ENCODE results near the gene TSHZ2.

GRCh38 chr20:53298911-53299310, 326.8 kb downstream of the TSHZ2 start:
- TF ChIP-seq RAD21 (conservative IDR thresholded peaks at IDR 0.05): no peak
- TF ChIP-seq, protein P1, sequence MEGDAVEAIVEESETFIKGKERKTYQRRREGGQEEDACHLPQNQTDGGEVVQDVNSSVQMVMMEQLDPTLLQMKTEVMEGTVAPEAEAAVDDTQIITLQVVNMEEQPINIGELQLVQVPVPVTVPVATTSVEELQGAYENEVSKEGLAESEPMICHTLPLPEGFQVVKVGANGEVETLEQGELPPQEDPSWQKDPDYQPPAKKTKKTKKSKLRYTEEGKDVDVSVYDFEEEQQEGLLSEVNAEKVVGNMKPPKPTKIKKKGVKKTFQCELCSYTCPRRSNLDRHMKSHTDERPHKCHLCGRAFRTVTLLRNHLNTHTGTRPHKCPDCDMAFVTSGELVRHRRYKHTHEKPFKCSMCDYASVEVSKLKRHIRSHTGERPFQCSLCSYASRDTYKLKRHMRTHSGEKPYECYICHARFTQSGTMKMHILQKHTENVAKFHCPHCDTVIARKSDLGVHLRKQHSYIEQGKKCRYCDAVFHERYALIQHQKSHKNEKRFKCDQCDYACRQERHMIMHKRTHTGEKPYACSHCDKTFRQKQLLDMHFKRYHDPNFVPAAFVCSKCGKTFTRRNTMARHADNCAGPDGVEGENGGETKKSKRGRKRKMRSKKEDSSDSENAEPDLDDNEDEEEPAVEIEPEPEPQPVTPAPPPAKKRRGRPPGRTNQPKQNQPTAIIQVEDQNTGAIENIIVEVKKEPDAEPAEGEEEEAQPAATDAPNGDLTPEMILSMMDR (IDR thresholded peaks at IDR 0.05; ENCODE audit: poor library complexity, severe bottlenecking): no peak
- no peak for TF ChIP-seq SMC3 (conservative IDR thresholded peaks at IDR 0.05; ENCODE audit: poor library complexity)
- no peak for TF ChIP-seq EZH2 (IDR thresholded peaks at IDR 0.05; ENCODE audit: borderline replicate concordance, insufficient read depth, low read length, poor library complexity, severe bottlenecking)
- no peak for TF ChIP-seq TAF1 (IDR thresholded peaks at IDR 0.05; ENCODE audit: low read depth)
- no peak for TF ChIP-seq EP300 (conservative IDR thresholded peaks at IDR 0.05; ENCODE audit: poor library complexity, severe bottlenecking)
- no peak for TF ChIP-seq REST (IDR thresholded peaks at IDR 0.05; ENCODE audit: borderline replicate concordance)
- TF ChIP-seq POLR2AphosphoS5 (IDR thresholded peaks at IDR 0.05): no peak
